Measurements from ENCODE around the gene COP1. TPM values are rescaled to one million over a fixed set of nuclear protein-coding genes. Genes with fewer than 3 reads are reported as not detected.

COP1 gene
- total and polyA plus RNA-seq, 2 of the 4 experiments (the other 2 are of a cell fraction) = 17.8 to 35.0 TPM

- Histone ChIP-seq H4K5ac (ENCODE audit: low read depth, low read length) (no peak overlapping the region), H3K4me3 (ENCODE audit: insufficient read depth, low read depth, low read length) (no peak overlapping the region), H3K14ac (replicated peaks; ENCODE audit: low read depth, low read length) (no peak overlapping the region), H3K9ac (ENCODE audit: low read depth, low read length) (no peak overlapping the region), H3K23ac (ENCODE audit: low read depth, low read length) (no peak overlapping the region), H2AK5ac (ENCODE audit: low read depth, low read length) (no peak overlapping the region), H3K9me3 (ENCODE audit: control insufficient read depth, insufficient read depth, low read length) (peaks cover 6% of the 10 kb centered on the region), H3K18ac (ENCODE audit: low read depth, low read length) (no peak overlapping the region), H3K4me1 (ENCODE audit: control insufficient read depth, insufficient read depth, low read length) (no peaks in the 10 kb centered on the region), H3K27me3 (ENCODE audit: control insufficient read depth, insufficient read depth, low read length) (no peaks in the 10 kb centered on the region), H2BK20ac (ENCODE audit: low read depth, low read length) (no peak overlapping the region), H3K4me2 (ENCODE audit: low read depth, low read length) (no peak overlapping the region), H3K4ac (ENCODE audit: low read depth, low read length) (no peak overlapping the region), H3K36me3 (ENCODE audit: control insufficient read depth, insufficient read depth, low read length) (peaks cover 9% of the 10 kb centered on the region), H3K9me1 (ENCODE audit: insufficient read depth, low read length) (peaks cover 3% of the 10 kb centered on the region; the same call in 1 of the 2 replicates), H2BK5ac (ENCODE audit: low read depth, low read length, poor library complexity, severe bottlenecking) (no peak overlapping the region), H3K56ac (ENCODE audit: extremely low read depth, insufficient read depth, low read length) (no peak overlapping the region), H3K27ac (ENCODE audit: insufficient read depth, low read length) (no peak overlapping the region), H2AFZ (replicated peaks; ENCODE audit: low read length, poor library complexity) (no peak overlapping the region), H2AK9ac (replicated peaks; ENCODE audit: low read depth, low read length, poor library complexity) (no peak overlapping the region), H4K8ac (ENCODE audit: low read depth in 2 of 2, low read length in 2 of 2) (no peak overlapping the region), H4K20me1 (ENCODE audit: insufficient read depth, low read length) (no peaks in the 10 kb centered on the region), H3K79me1 (ENCODE audit: low read depth in 1 of 2, low read length in 2 of 2) (peaks cover 3 to 6% of the 10 kb centered on the region in 2 experiments; a peak in 3 of 4 replicates), H2BK15ac (ENCODE audit: low read depth, low read length) (no peak overlapping the region), H4K91ac (ENCODE audit: insufficient read depth, low read depth, low read length) (no peak overlapping the region), H2BK120ac (ENCODE audit: low read depth, low read length) (no peak overlapping the region)
- in situ Hi-C loops (cut with MboI; ENCODE audit: low sequenced_read_pairs) = no loop called here
- dilution Hi-C loops (cut with HindIII; ENCODE audit: low sequenced_read_pairs, unreplicated experiment) = no loop called here
- DNase-seq (no peak), ATAC-seq (ENCODE audit: low read depth) (no peak)
- ChIA-PET CTCF (no interaction called here), POLR2A (ENCODE audit: unreplicated experiment) (no interaction called here)
- TF ChIP-seq MXI1 (IDR thresholded peaks at IDR 0.05; ENCODE audit: borderline replicate concordance, low read depth, low read length) = no peak
- WGBS, 2 experiments (ENCODE audit: extremely low coverage in 2 of 2, insufficient read length in 1 of 2) = no CpG with 5 or more reads among the region's 2 CpGs
- no TSS peak for BruUV-seq (replicated peaks)
- intact Hi-C loops (cut with micrococcal nuclease) = no loop called here
Observed at GRCh38 chr1:176098560-176098959, 108.5 kb downstream of the COP1 start.

All from IMR-90 (cell line).